Breast epithelium (tissue), 4 donors: ENCODE results near the gene PIK3CB. TPM values are rescaled to one million over a fixed set of nuclear protein-coding genes. Genes with fewer than 3 reads are reported as not detected.

ENCODE experiments used
- DNase-seq, 2 donors: peaks; one replicate each; pipeline ENCODE4 v3.0.0-alpha.2; 2019; ENCODE audit warnings: low spot score in 2 of 2
- H3K27ac ChIP-seq, 2 donors: fragments of 200-600 bp; sonication (generic) in 1 of 2; one replicate each; pipeline ENCODE4 v1.5.1; 2016 to 2019; ENCODE audit warnings: mild to moderate bottlenecking in 1 of 2
- H3K27me3 ChIP-seq, 2 donors: fragments of 200-600 bp; sonication (generic) in 1 of 2; one replicate each; pipeline versions ENCODE4 v1.5.1 to v1.6.0; 2017 to 2019; ENCODE audit warnings: control low read depth in 1 of 2, mild to moderate bottlenecking in 1 of 2
- H3K36me3 ChIP-seq: fragments of 200-600 bp; one replicate; pipeline ENCODE4 v1.5.1; 2019
- H3K4me1 ChIP-seq, 2 donors: fragments of 200-600 bp; sonication (generic); one replicate each; pipeline ENCODE4 v1.5.1; 2016 to 2019; ENCODE audit warnings: control low read depth in 1 of 2
- H3K4me3 ChIP-seq, 3 donors: fragments of 200-600 bp; sonication (generic); 1 replicate in 2 of 3; 2 replicates in 1 of 3; pipeline ENCODE4 v1.5.1; 2016 to 2019; ENCODE audit warnings: mild to moderate bottlenecking in 3 of 3, moderate library complexity in 2 of 3
- H3K9me3 ChIP-seq, 2 donors: fragments of 200-600 bp; sonication (generic) in 1 of 2; one replicate each; pipeline ENCODE4 v1.5.1; 2016 to 2019; ENCODE audit warnings: control low read depth in 1 of 2
- POLR2A ChIP-seq: fragments of 450-650 bp; IDR thresholded peaks from one replicate; pipeline ENCODE4 v1.6.1; 2016; ENCODE audit warnings: antibody characterized with exemption, mild to moderate bottlenecking, moderate library complexity
- POLR2AphosphoS5 ChIP-seq, 3 donors: sonication (generic); formaldehyde crosslinking; IDR thresholded peaks; one replicate each; pipeline ENCODE4 v1.6.1; 2017; ENCODE audit warnings: antibody characterized with exemption in 3 of 3
- intact Hi-C: fragments of 100-400 bp; cut with DNase I; formaldehyde crosslinking; loops from one replicate; pipeline ENCODE4 v1.15.1; 2023; ENCODE audit warnings: low total_unique reads
- total RNA-seq, 3 donors: library from RNA; depleted of rRNA; stranded (reverse); fragments of >200 nt; gene quantifications; one replicate each; pipeline ENCODE4 v1.1.0, GENCODE V29; 2016
- TF ChIP-seq, protein P1 (sequence below), 3 donors: fragments of 450-650 bp; IDR thresholded peaks; one replicate each; pipeline ENCODE4 v1.5.1; 2016 to 2017; ENCODE audit warnings: antibody characterized with exemption in 3 of 3, mild to moderate bottlenecking in 3 of 3, moderate library complexity in 3 of 3

The PIK3CB gene
- total RNA-seq, 3 donors from 2014 or later: 30.5 to 46.2 (median 31.7) TPM

DNA sequence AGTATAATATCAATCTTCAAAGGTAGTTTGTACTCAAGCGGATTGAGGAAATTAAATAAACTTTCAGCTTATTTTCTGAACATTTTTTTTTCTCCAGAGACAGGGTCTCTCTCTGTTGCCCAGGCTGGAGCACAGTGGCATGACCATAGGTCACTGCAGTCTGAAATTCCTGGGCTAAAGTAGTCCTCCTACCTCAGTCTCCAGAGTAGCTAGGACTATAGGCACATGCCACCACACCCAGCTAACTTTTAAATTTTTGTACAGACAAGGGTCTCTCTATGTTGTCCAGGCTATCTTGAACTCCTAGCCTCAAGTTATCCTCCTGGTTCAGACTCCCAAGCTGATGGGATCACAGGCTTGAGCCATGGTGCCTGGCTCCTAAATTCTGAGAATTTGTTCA lies 129.1 kb downstream of the PIK3CB start:
- Histone ChIP-seq H3K27ac (no peak overlapping the region), H3K9me3 (no peaks in the 10 kb centered on the region), H3K36me3 (peaks cover 6% of the 10 kb centered on the region), H3K4me3 (no peak overlapping the region), H3K4me1 (no peaks in the 10 kb centered on the region), H3K27me3 (no peaks in the 10 kb centered on the region)
- intact Hi-C loops: no loop called here
- no peak for DNase-seq
- no peak for TF ChIP-seq POLR2A
- TF ChIP-seq, protein P1, sequence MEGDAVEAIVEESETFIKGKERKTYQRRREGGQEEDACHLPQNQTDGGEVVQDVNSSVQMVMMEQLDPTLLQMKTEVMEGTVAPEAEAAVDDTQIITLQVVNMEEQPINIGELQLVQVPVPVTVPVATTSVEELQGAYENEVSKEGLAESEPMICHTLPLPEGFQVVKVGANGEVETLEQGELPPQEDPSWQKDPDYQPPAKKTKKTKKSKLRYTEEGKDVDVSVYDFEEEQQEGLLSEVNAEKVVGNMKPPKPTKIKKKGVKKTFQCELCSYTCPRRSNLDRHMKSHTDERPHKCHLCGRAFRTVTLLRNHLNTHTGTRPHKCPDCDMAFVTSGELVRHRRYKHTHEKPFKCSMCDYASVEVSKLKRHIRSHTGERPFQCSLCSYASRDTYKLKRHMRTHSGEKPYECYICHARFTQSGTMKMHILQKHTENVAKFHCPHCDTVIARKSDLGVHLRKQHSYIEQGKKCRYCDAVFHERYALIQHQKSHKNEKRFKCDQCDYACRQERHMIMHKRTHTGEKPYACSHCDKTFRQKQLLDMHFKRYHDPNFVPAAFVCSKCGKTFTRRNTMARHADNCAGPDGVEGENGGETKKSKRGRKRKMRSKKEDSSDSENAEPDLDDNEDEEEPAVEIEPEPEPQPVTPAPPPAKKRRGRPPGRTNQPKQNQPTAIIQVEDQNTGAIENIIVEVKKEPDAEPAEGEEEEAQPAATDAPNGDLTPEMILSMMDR (IDR thresholded peaks at IDR 0.05): no peak
- TF ChIP-seq POLR2AphosphoS5 (IDR thresholded peaks at IDR 0.05): no peak

DNA sequence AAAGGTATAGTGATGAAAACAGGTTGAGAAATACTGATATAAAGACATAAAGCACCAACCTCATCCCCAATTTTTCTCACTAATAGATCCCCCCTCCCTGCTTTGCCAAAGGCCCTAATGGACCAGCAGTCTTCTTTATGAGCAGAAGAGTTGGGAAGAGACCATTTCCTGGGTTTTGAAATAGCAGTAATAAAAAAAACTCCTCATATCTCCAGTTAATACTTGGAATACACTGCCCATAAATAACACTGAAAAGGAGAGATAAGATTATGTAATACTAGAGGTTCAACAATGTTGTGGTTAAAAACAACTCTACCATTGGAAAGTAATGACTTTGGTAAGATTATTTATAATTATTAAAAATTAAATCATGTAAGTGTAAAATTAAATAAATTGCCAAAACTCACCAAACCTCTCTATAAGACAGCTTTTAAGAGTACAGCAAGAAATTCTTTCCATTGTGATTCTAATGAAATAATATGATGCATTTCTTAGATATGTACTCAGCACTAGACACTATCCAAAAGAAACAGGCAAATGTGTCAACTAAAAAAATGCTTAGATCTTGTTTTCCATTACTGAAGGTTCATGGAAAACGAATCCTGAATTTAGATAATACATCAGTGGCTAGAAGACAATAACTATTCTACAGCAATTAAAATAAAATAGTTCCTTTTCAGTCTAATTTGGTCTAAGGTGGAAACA lies 137.9 kb downstream of the PIK3CB start:
- Histone ChIP-seq H3K36me3 (no peaks in the 10 kb centered on the region), H3K4me1 (no peaks in the 10 kb centered on the region), H3K4me3 (no peak overlapping the region), H3K27me3 (no peaks in the 10 kb centered on the region), H3K27ac (no peak overlapping the region), H3K9me3 (no peaks in the 10 kb centered on the region)
- intact Hi-C loops: loop anchor here (10.0 kb wide), 1 partner anchor 218 kb away; no protein-coding TSS in a partner anchor
- TF ChIP-seq, protein P1 (IDR thresholded peaks at IDR 0.05): no peak
- no peak for TF ChIP-seq POLR2A
- no peak for TF ChIP-seq POLR2AphosphoS5 (IDR thresholded peaks at IDR 0.05)
- no peak for DNase-seq

DNA sequence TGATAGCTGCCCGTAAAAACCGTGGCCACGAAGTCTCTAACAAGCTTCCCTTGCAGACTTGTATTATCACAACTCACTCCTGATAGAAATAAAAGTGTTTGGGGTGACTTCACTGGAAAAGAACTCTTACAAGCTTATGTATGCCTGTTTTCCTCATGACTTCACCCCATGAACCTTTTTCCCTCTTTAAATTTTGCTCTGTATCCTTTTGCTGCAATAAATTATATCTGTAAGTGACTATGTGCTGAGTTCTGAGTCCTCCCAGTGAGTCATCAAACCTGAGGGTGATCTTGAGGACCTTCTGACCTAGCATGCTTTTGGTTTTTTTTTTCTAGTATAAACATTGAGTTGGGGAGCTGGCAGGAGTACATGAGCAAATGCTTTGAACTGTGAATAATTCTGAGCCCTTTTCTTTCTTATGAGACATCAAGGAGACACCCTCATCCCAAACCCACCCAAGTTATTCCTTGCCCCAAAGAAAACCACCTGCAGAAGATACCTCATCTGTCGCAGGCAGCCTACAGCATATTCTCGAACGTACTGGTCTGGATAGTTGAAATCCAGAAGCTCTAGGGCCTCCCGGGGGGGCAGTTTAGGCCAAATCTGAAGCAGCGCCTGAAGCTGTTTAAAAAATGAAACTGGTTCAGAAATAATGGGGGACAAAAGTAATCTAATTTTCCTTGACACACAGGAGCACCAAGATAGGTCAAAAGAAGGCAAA lies 140.3 kb downstream of the PIK3CB start:
- TF ChIP-seq POLR2A: no peak
- no peak for TF ChIP-seq POLR2AphosphoS5 (IDR thresholded peaks at IDR 0.05)
- TF ChIP-seq, protein P1 (IDR thresholded peaks at IDR 0.05): no peak
- Histone ChIP-seq H3K27ac (no peak overlapping the region), H3K9me3 (no peaks in the 10 kb centered on the region), H3K4me1 (no peaks in the 10 kb centered on the region), H3K4me3 (no peak overlapping the region), H3K36me3 (no peaks in the 10 kb centered on the region), H3K27me3 (no peaks in the 10 kb centered on the region)
- intact Hi-C loops: loop anchor here (10.0 kb wide), 1 partner anchor 220 kb away; no protein-coding TSS in a partner anchor
- DNase-seq: no peak

DNA sequence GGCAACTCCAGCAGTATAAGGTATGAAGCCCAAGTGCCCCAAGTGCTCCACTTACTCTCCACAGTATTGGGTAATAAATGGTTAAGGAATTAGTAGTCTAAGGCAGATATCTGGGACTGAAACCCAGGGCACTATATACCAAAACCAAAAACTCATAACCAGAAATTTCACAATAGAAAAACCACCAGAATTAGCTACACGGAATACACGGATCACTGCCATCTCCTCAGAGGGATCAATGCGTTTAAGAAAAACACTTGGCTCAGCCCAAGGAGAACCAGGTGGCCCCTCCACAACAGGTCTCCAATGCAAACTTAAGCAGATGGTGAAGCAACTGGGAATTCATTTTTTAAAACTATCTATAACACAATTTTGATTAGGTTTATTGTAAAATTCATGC lies 142.6 kb downstream of the PIK3CB start:
- intact Hi-C loops: loop anchor here (10.0 kb wide), 1 partner anchor 223 kb away; no protein-coding TSS in a partner anchor
- Histone ChIP-seq H3K27me3 (no peaks in the 10 kb centered on the region), H3K4me3 (no peak overlapping the region), H3K9me3 (no peaks in the 10 kb centered on the region), H3K4me1 (no peaks in the 10 kb centered on the region), H3K27ac (no peak overlapping the region), H3K36me3 (no peaks in the 10 kb centered on the region)
- TF ChIP-seq POLR2A (no peak), POLR2AphosphoS5 (IDR thresholded peaks at IDR 0.05) (no peak)
- TF ChIP-seq, protein P1 (IDR thresholded peaks at IDR 0.05): no peak
- no peak for DNase-seq

DNA sequence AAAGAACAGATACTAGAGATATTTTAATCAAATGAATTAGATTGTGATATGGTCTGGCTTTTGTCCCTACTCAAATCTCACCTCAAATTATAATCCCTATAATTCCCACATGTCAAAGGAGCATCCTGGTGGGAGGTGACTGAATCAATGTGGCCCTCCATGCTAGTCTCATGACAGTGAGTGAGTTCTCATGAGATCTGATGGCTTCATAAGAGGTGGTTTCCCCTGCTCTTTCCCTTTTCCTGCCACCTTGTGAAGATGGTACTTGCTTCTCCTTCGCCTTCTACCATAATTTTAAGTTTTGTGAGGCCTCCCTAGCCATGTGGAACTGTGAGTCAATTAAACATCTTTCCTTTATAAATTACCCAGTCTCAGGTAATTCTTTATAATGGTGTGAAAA lies 143.4 kb downstream of the PIK3CB start:
- TF ChIP-seq POLR2AphosphoS5 (IDR thresholded peaks at IDR 0.05) (no peak), POLR2A (no peak)
- TF ChIP-seq, protein P1 (IDR thresholded peaks at IDR 0.05): no peak
- DNase-seq: no peak
- no peak overlapping the region for H3K4me3 ChIP-seq
- no peaks in the 10 kb centered on the region for H3K9me3 ChIP-seq
- no peaks in the 10 kb centered on the region for H3K36me3 ChIP-seq
- no peaks in the 10 kb centered on the region for H3K4me1 ChIP-seq
- no peaks in the 10 kb centered on the region for H3K27me3 ChIP-seq
- H3K27ac ChIP-seq: no peak overlapping the region
- intact Hi-C loops: loop anchor here (10.0 kb wide), 1 partner anchor 223 kb away; no protein-coding TSS in a partner anchor
